ENCODE measurements around the gene CACNA1D.

Gene CACNA1D

DNA sequence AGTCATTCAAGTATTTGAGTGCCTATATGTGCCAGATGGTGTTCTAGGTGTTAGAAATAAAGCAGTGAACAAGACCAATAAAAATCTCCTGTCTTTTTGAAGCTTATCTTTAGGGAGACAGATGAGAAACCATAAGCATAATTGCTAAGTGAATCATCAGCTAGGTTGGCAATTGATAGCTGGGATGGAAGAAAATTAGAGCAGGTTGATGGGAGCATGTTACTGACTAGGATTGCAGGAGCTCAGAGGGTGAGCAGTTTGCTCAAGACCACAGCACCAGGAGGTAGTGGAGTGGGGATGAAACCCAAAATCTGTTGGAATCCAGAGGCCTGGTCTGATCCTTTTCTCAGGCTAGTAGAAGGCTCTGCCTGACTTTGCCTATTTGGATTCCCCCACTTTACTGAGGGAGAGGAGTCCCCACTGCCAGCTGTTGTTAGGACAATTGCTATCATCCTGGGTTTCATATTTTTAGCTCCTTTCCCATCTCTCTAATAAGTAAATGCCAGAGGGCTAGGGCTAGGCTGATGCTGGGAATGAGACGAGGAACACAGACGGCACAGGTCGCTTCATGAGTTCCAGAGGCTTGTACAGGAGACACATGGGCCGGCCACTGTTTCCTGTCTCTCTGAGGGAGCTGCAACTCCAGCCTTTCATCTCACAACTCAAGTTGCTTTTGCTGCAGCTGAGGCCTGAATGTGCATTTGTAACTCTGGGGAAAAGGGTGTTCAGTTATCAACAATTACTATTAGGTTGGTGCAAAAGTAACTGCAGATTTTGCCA, 102.9 kb downstream of the CACNA1D start:
- Histone ChIP-seq H3K4me1 (ENCODE audit: insufficient read depth, low read length) (no peaks in the 10 kb centered on the region), H3K36me3 (ENCODE audit: insufficient read depth, low read length) (no peaks in the 10 kb centered on the region), H2AFZ (ENCODE audit: low read depth, low read length) (no peak overlapping the region), H3K27me3 (ENCODE audit: insufficient read depth, low read length) (no peaks in the 10 kb centered on the region), H3K4me3 (ENCODE audit: low read length) (no peak overlapping the region), H3K9me3 (ENCODE audit: low read length) (no peaks in the 10 kb centered on the region)

DNA sequence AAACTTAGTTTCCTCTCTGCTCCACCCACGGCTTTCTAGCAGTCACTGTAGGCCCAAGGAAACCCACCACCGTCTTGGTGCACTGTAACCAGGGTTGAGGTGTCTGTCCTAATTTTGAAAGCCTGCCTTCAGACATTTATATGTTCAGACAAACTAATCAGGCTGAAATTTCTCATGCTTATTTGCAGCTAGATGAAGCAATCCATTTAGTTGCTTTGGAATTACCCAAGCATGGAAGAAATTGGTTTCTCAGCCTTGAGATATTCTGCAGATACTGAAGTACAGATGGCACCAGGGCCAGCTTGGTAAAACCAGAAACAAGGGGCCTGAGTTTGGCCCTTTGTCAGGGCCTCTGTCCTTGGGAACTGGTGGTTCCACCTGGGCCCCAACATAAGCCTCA, 105.4 kb downstream of the CACNA1D start:
- Histone ChIP-seq H3K9me3 (ENCODE audit: low read length) (no peaks in the 10 kb centered on the region), H3K36me3 (ENCODE audit: insufficient read depth, low read length) (no peaks in the 10 kb centered on the region), H3K27me3 (ENCODE audit: insufficient read depth, low read length) (no peaks in the 10 kb centered on the region), H3K4me3 (ENCODE audit: low read length) (no peak overlapping the region), H3K4me1 (ENCODE audit: insufficient read depth, low read length) (no peaks in the 10 kb centered on the region), H2AFZ (ENCODE audit: low read depth, low read length) (no peak overlapping the region)

DNA sequence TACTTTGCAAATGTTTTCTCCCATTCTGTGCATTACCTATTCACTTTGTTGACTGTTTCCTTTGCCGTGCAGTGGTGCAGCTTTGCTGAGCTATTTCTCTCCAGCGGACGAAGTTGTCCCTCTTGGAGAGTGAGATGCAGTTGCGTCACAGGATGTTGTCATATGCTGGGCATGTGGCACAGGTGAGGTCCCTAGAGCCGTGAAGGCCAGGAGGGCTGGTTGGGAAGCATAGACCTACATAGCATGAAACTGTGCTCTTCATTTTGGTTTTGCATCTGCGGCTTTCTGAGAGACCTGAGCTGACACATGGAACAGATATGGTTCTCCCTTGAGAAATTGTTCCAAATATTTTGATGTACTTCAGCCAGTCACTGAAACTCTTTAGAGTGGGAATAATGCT, 108.5 kb downstream of the CACNA1D start:
- no peak overlapping the region for H3K4me3 ChIP-seq (ENCODE audit: low read length)
- H3K36me3 ChIP-seq (ENCODE audit: insufficient read depth, low read length), result no peaks in the 10 kb centered on the region
- H2AFZ ChIP-seq (ENCODE audit: low read depth, low read length), result no peak overlapping the region
- H3K9me3 ChIP-seq (ENCODE audit: low read length), result no peaks in the 10 kb centered on the region
- H3K27me3 ChIP-seq (ENCODE audit: insufficient read depth, low read length), result no peaks in the 10 kb centered on the region
- H3K4me1 ChIP-seq (ENCODE audit: insufficient read depth, low read length), result no peaks in the 10 kb centered on the region

DNA sequence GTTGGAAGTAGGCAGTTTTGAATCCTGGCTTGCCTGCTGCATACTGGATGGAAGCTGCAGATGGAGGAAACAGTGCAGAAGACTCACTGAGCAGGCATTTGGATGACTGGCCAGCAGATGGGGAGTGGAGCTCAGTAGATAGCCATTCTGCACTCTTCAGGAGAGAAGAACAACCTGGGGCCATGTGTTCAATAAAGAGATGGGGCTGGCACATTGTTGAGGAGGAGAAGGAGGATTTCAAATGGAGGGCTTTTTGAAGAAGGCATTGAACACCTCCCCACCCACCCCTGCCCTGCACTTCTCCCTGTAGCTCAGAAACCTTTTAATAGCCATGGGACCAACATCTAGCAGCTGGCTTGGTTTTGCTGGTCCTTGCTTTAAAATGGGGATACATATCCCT, 109.8 kb downstream of the CACNA1D start:
- H3K4me3 ChIP-seq (ENCODE audit: low read length), result no peak overlapping the region
- H3K9me3 ChIP-seq (ENCODE audit: low read length), result no peaks in the 10 kb centered on the region
- no peaks in the 10 kb centered on the region for H3K27me3 ChIP-seq (ENCODE audit: insufficient read depth, low read length)
- H3K4me1 ChIP-seq (ENCODE audit: insufficient read depth, low read length), result no peaks in the 10 kb centered on the region
- H3K36me3 ChIP-seq (ENCODE audit: insufficient read depth, low read length), result no peaks in the 10 kb centered on the region
- no peak overlapping the region for H2AFZ ChIP-seq (ENCODE audit: low read depth, low read length)

DNA sequence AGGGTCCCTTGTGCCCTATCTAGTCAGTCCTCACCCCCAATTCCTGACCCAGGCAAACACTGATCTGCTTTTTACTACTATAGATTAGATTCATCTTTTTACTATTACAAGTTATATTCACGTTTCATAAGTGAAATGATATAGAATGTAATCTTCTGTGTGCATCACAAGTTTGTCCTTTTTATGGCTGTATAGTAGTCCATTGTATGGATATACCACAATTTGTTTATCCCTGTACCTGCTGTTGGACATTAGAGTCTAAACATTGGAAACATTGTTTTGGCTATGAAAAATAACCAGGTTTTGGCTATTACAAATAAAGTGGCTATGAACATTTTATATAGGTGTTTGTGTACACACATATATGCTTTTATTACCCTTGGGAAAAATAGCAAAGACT, 112.4 kb downstream of the CACNA1D start:
- Histone ChIP-seq H3K4me1 (ENCODE audit: insufficient read depth, low read length) (no peaks in the 10 kb centered on the region), H3K4me3 (ENCODE audit: low read length) (no peak overlapping the region), H2AFZ (ENCODE audit: low read depth, low read length) (no peak overlapping the region), H3K27me3 (ENCODE audit: insufficient read depth, low read length) (no peaks in the 10 kb centered on the region), H3K9me3 (ENCODE audit: low read length) (no peaks in the 10 kb centered on the region), H3K36me3 (ENCODE audit: insufficient read depth, low read length) (no peaks in the 10 kb centered on the region)

DNA sequence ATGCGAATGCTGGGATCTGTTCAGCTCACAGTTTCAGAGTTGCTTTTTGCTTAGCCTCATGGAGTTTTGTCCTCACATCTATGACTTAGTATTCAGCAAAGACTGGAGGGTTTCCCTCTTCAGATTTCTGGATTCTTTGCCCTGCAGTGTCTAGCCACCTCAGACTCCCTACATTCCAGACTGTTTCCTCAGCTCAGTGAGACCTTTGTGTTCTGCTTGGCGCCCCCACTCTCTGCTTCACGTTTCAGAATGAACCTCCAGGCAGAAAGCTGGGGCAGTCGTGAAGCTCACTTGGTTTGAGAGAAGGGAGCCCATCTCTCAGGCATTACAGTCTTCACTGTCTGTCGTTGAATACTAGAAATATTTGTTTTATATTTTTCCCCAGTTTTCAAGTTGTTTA, 118.1 kb downstream of the CACNA1D start:
- Histone ChIP-seq H2AFZ (ENCODE audit: low read depth, low read length) (no peak overlapping the region), H3K4me1 (ENCODE audit: insufficient read depth, low read length) (peaks cover 2% of the 10 kb centered on the region), H3K36me3 (ENCODE audit: insufficient read depth, low read length) (no peaks in the 10 kb centered on the region), H3K9me3 (ENCODE audit: low read length) (no peaks in the 10 kb centered on the region), H3K4me3 (ENCODE audit: low read length) (no peak overlapping the region), H3K27me3 (ENCODE audit: insufficient read depth, low read length) (no peaks in the 10 kb centered on the region)

DNA sequence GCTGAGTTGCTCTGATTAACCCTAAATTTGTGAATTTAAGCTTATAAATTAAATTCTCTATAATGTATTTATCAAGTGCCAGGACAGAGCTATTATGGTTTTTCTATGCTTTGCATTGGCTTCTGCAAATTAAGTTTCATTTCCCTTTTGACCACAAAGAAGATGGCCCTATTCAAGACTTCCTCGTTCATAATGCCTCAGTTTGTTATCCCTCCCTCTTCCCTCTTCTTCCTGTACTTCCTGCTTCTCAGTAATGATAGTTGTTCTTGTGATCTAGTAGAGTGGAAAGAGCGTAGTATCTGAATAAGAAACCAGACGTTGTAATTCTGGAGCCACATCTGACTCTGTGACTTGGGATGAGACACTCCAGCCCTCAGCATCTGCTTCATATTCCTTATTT, 118.7 kb downstream of the CACNA1D start:
- Histone ChIP-seq H3K9me3 (ENCODE audit: low read length) (no peaks in the 10 kb centered on the region), H3K4me1 (ENCODE audit: insufficient read depth, low read length) (peaks cover 2% of the 10 kb centered on the region), H2AFZ (ENCODE audit: low read depth, low read length) (no peak overlapping the region), H3K27me3 (ENCODE audit: insufficient read depth, low read length) (no peaks in the 10 kb centered on the region), H3K4me3 (ENCODE audit: low read length) (no peak overlapping the region), H3K36me3 (ENCODE audit: insufficient read depth, low read length) (no peaks in the 10 kb centered on the region)

DNA sequence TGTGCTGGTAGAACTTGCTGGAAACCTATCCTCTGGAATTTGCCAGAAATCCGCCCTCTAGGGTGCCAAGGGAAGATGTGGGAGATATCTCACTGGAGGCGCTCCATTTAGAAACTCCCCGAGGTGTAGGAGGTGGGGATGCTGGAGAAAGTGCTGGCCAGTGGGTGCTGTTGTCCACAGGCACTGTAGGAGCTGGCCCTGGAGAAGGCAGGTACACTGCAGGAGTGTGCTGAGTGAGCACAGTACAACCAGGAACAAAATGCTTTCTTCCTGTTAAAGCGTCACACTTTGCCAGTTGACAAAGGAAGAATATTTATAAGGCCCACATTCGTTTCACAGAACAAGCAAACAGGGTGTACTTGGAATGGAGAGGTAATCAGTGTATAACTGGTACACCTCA, 119.9 kb downstream of the CACNA1D start:
- no peaks in the 10 kb centered on the region for H3K9me3 ChIP-seq (ENCODE audit: low read length)
- no peak overlapping the region for H2AFZ ChIP-seq (ENCODE audit: low read depth, low read length)
- no peaks in the 10 kb centered on the region for H3K36me3 ChIP-seq (ENCODE audit: insufficient read depth, low read length)
- peaks cover 2% of the 10 kb centered on the region for H3K4me1 ChIP-seq (ENCODE audit: insufficient read depth, low read length)
- no peaks in the 10 kb centered on the region for H3K27me3 ChIP-seq (ENCODE audit: insufficient read depth, low read length)
- no peak overlapping the region for H3K4me3 ChIP-seq (ENCODE audit: low read length)

DNA sequence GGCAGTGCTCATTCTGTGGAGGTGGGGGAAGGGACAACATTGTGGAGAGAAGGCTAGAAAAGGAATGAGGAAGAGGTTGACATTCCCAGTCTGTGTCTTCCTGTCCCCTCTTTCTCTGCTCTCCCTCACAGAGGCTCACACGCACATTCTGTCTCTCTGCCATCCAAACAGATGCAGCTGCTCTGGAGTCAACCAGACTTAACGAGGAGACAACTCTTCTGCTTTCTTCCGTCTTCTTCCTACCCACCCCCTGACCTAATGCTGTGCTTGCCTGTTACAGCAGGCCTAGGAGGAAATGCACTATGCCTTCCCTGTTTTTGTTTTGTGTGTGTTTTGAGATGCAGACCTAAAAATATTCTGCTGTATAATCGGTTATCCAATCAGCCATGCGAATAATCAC, 121.9 kb downstream of the CACNA1D start:
- H2AFZ ChIP-seq (ENCODE audit: low read depth, low read length), result no peak overlapping the region
- no peak overlapping the region for H3K4me3 ChIP-seq (ENCODE audit: low read length)
- peaks cover 2% of the 10 kb centered on the region for H3K4me1 ChIP-seq (ENCODE audit: insufficient read depth, low read length)
- H3K36me3 ChIP-seq (ENCODE audit: insufficient read depth, low read length), result no peaks in the 10 kb centered on the region
- H3K27me3 ChIP-seq (ENCODE audit: insufficient read depth, low read length), result no peaks in the 10 kb centered on the region
- H3K9me3 ChIP-seq (ENCODE audit: low read length), result no peaks in the 10 kb centered on the region

DNA sequence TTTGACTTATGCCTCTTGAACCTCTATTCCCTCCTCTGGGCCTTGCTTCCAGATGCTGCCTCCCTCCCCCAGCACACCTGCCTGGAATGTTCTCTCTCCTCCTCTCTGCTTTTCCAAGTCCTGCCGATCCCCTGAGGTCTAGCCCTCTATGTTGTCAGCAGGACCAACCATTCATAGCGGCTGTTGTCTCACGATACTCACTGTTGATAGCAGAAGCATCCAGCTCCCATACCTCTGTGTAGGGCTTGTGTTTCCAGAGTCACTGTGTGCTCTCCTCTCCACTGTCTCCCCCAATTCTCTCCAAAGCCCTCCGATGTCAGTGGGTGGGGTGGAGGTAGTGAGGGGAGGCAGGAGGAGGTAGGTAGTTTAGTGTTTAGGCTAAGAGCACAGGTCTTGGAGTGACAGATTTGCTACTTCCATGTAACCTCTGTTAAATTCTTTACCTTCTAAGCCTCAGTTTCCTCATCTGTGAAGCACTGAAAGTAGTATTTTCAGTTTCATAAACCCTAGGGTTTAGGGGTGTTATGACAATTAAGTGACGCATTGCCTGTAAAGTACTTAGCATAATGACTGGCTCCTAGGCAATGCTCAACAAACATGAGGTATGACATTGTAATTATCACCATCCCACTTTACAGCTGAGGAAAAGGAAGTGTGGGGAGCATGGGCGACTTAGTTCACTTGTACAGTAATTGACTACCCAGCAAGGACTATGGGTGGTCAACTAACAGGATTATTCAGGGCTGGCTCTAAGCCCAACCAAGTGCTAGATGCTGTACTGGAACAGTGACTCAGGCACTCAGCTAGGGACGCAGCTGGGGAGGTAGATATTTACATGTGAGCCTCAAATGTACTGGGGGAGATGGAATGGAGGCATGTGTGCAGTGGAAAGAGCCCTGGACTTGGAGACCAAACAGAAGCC, 122.8 kb downstream of the CACNA1D start:
- Histone ChIP-seq H3K4me1 (ENCODE audit: insufficient read depth, low read length) (peaks cover 2% of the 10 kb centered on the region), H3K9me3 (ENCODE audit: low read length) (no peaks in the 10 kb centered on the region), H3K36me3 (ENCODE audit: insufficient read depth, low read length) (no peaks in the 10 kb centered on the region), H3K27me3 (ENCODE audit: insufficient read depth, low read length) (no peaks in the 10 kb centered on the region), H3K4me3 (ENCODE audit: low read length) (no peak overlapping the region), H2AFZ (ENCODE audit: low read depth, low read length) (no peak overlapping the region)

DNA sequence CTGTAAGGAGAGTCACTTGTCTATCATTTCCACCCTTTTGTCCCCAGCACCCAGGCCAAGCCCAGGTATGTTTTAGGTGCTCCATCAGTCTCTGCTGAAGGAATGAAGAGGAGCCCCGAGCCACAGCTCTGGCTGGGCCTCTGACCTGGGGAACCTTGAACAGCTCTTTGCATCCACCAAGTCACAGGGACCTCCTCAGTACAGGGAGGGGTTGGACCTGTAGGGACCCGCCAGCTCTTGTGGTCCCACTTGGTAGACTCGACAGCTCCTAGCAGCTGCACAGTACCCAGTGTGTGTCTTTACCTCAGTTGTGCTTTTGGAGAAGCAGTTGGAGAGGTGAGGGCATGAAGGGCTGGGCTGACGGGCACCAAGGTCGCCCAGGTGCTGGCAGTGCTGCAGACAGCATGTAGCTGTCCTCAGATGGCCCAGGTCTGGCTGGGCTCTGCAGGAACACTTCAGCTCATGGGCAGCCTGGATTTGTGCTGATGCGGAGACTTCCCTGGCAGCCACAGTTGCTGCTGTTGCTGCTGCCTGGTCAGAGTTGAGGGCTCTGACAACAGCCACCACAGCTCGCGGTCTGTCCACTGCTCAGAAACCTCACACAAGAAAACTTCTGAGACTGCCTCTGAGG, 123.6 kb downstream of the CACNA1D start:
- H2AFZ ChIP-seq (ENCODE audit: low read depth, low read length), result no peak overlapping the region
- H3K4me3 ChIP-seq (ENCODE audit: low read length), result no peak overlapping the region
- peaks cover 2% of the 10 kb centered on the region for H3K4me1 ChIP-seq (ENCODE audit: insufficient read depth, low read length)
- H3K27me3 ChIP-seq (ENCODE audit: insufficient read depth, low read length), result no peaks in the 10 kb centered on the region
- H3K9me3 ChIP-seq (ENCODE audit: low read length), result no peaks in the 10 kb centered on the region
- no peaks in the 10 kb centered on the region for H3K36me3 ChIP-seq (ENCODE audit: insufficient read depth, low read length)

DNA sequence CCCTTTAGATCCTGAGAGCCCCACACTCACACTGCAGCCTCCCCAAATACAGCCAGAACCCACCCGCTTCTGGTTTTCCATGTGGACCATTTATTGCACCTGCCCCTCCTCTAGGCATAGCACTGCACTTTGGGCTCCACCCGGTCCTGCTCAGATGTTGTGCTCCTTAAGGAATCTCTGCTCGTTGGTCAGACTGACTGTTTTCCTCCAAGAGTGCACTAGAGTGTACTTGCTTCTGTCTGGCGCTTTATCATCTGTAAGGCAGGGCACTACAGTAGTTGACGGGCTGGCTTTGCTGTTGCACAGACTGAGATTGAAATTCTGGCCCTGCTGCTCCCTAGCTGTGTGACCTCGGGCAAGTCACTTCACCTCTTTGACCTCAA, 124.1 kb downstream of the CACNA1D start:
- Histone ChIP-seq H3K27me3 (ENCODE audit: insufficient read depth, low read length) (no peaks in the 10 kb centered on the region), H3K4me3 (ENCODE audit: low read length) (no peak overlapping the region), H3K4me1 (ENCODE audit: insufficient read depth, low read length) (peaks cover 2% of the 10 kb centered on the region), H3K9me3 (ENCODE audit: low read length) (no peaks in the 10 kb centered on the region), H3K36me3 (ENCODE audit: insufficient read depth, low read length) (no peaks in the 10 kb centered on the region), H2AFZ (ENCODE audit: low read depth, low read length) (no peak overlapping the region)

DNA sequence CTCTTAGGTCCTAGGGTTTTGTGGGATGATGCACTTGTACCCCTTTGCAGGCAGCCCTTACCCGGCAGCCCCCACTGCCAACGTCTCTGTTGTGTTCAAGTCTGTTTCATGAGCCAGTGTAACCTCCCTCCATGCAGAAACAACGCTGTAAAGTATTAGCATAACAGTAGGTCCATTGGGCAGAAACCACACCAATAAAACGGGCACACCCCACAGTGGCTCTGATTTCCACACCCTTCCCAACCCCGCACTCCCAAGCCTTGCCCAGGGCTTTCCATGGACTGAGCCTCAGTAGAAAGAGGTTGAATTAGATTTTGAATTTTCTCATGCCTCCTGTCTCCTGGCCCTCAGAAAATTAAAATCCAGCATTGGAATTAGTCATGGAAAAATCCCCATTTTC, 124.5 kb downstream of the CACNA1D start:
- Histone ChIP-seq H3K36me3 (ENCODE audit: insufficient read depth, low read length) (no peaks in the 10 kb centered on the region), H3K4me1 (ENCODE audit: insufficient read depth, low read length) (peaks cover 2% of the 10 kb centered on the region), H3K9me3 (ENCODE audit: low read length) (no peaks in the 10 kb centered on the region), H2AFZ (ENCODE audit: low read depth, low read length) (no peak overlapping the region), H3K4me3 (ENCODE audit: low read length) (no peak overlapping the region), H3K27me3 (ENCODE audit: insufficient read depth, low read length) (no peaks in the 10 kb centered on the region)

Measured in neuron (in vitro differentiated cells).